HG03520 (cell line): ENCODE measurements around the gene KRT83.

Source experiments
- ATAC-seq: cut with Tn5 transposase; IDR thresholded peaks from one replicate; pipeline ENCODE4 v1.9.1; 2021; ENCODE audit warnings: mild to moderate bottlenecking, moderate library complexity; ENCODE audit not compliant: unreplicated experiment

The KRT83 gene

GRCh38 chr12:52320784-52321400, at the start of gene KRT83:
Gene KRT83, minus strand, starts transcription at chr12:52321398. Its CDS starts 63 bp downstream, at chr12:52321335.
- ATAC-seq = no peak

GRCh38 chr12:52369809-52370208, 48.6 kb upstream of the KRT83 start:
- ATAC-seq = no peak

GRCh38 chr12:52369211-52369610, 48.0 kb upstream of the KRT83 start:
- no peak for ATAC-seq

GRCh38 chr12:52368508-52368907, 47.3 kb upstream of the KRT83 start:
- no peak for ATAC-seq

- ATAC-seq = no peak
These were observed 46.7 kb upstream of the KRT83 start for GRCh38 chr12:52367876-52368275.

- no peak for ATAC-seq
These were observed 45.7 kb upstream of the KRT83 start, which contains the start of gene KRT85 for GRCh38 chr12:52366738-52367485. Gene KRT85, minus strand, starts transcription at chr12:52367481. Its CDS starts 76 bp downstream, at chr12:52367405.

- ATAC-seq = no peak
These were observed 43.8 kb upstream of the KRT83 start for GRCh38 chr12:52364901-52365489.

GRCh38 chr12:52364061-52364460, 42.9 kb upstream of the KRT83 start:
- no peak for ATAC-seq

GRCh38 chr12:52363111-52363679, 42.0 kb upstream of the KRT83 start:
- ATAC-seq = no peak

GRCh38 chr12:52362118-52362726, 41.0 kb upstream of the KRT83 start:
- ATAC-seq = no peak

GRCh38 chr12:52361553-52361952, 40.4 kb upstream of the KRT83 start:
- ATAC-seq = no peak

GRCh38 chr12:52360663-52361271, 39.6 kb upstream of the KRT83 start:
- no peak for ATAC-seq

GRCh38 chr12:52360106-52360662, 39.0 kb upstream of the KRT83 start:
- no peak for ATAC-seq

- no peak for ATAC-seq
These were observed 38.4 kb upstream of the KRT83 start for GRCh38 chr12:52359621-52360061.

- peak; percentile 91 for ATAC-seq
These were observed 37.6 kb upstream of the KRT83 start for GRCh38 chr12:52358575-52359350.

- ATAC-seq = no peak
These were observed 35.8 kb upstream of the KRT83 start for GRCh38 chr12:52356762-52357580.

GRCh38 chr12:52356031-52356761, 35.0 kb upstream of the KRT83 start:
- ATAC-seq = no peak

- ATAC-seq = no peak
These were observed 34.0 kb upstream of the KRT83 start for GRCh38 chr12:52355176-52355575.
